Sigmoid colon (tissue), 4 donors: Measurements from ENCODE around the gene ADAMTS17.

Source experiments
- POLR2A ChIP-seq, 2 donors: fragments of 450-650 bp; IDR thresholded peaks; one replicate each; pipeline ENCODE4 v1.6.1; 2016; ENCODE audit warnings: antibody characterized with exemption in 2 of 2, mild to moderate bottlenecking in 2 of 2, moderate library complexity in 2 of 2
- POLR2AphosphoS5 ChIP-seq, 4 donors: sonication (generic); formaldehyde crosslinking; IDR thresholded peaks; one replicate each; pipeline ENCODE4 v1.6.1; 2017; ENCODE audit warnings: antibody characterized with exemption in 4 of 4
- TF ChIP-seq, protein P1 (sequence below), 4 experiments: fragments of 450-650 bp in 3 of 4; fragments of 200-600 bp in 1 of 4; IDR thresholded peaks; one replicate each; pipeline ENCODE4 v1.5.1; 2016 to 2019; ENCODE audit warnings: antibody characterized with exemption in 4 of 4, mild to moderate bottlenecking in 3 of 4, moderate library complexity in 2 of 4

DNA sequence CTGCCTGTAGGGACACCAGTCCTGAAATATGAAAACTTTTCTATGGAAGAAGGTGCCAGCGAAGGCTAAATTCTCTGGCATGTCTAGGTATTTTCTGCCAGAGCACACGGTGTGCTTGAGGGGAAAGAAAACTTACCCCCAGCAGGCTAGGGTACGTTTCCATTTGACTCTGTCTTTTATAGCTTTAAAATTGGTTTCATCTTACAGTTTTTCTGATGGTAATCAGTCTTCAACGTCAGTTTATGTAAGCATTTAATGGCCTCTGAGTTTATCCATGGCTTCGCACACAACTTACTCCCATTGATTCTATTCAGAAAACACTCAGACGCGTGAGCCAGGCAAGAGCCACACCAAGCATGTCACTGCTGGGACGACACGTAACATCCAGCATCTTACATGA, 249.7 kb downstream of the ADAMTS17 start:
- no peak for TF ChIP-seq POLR2AphosphoS5 (IDR thresholded peaks at IDR 0.05)
- TF ChIP-seq, protein P1, sequence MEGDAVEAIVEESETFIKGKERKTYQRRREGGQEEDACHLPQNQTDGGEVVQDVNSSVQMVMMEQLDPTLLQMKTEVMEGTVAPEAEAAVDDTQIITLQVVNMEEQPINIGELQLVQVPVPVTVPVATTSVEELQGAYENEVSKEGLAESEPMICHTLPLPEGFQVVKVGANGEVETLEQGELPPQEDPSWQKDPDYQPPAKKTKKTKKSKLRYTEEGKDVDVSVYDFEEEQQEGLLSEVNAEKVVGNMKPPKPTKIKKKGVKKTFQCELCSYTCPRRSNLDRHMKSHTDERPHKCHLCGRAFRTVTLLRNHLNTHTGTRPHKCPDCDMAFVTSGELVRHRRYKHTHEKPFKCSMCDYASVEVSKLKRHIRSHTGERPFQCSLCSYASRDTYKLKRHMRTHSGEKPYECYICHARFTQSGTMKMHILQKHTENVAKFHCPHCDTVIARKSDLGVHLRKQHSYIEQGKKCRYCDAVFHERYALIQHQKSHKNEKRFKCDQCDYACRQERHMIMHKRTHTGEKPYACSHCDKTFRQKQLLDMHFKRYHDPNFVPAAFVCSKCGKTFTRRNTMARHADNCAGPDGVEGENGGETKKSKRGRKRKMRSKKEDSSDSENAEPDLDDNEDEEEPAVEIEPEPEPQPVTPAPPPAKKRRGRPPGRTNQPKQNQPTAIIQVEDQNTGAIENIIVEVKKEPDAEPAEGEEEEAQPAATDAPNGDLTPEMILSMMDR (IDR thresholded peaks at IDR 0.05), result no peak
- TF ChIP-seq POLR2A (IDR thresholded peaks at IDR 0.05), result no peak
